GM12865 (cell line): ENCODE results near the gene ZNF280D.

Experiments used
- DNase-seq: peaks from one replicate; pipeline ENCODE4 v3.0.0; 2010; ENCODE audit warnings: low read depth
- H3K4me3 ChIP-seq: 2 replicates; pipeline ENCODE4 v1.5.1; 2011; ENCODE audit warnings: mild to moderate bottlenecking, low read depth, low read length, control low read depth
- CTCF ChIP-seq: IDR thresholded peaks from 2 replicates; pipeline ENCODE4 v1.5.1; 2011; ENCODE audit warnings: low read length, control low read depth, low read depth, inconsistent platforms; ENCODE audit not compliant: insufficient read depth; ENCODE audit errors: missing control alignments

ZNF280D gene

DNA sequence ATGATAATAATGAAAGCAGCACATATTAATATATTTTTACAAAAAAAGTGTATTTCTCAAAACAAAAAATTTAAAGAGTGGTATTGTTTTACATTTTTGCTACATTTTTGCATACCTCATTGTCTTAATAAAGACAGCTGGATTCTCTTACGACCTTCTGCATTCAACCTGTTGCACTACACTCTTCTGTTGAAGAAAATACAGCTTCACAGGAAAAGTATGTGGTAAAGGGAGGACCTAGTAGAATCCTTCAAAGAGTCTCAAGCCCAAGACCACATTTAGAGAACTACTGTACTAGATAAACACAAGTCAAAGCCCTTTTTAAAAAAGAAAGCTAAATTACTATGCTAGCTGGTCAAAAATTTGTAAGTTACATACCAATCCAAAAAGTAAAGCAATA is 7.9 kb downstream of the ZNF280D start:
- DNase-seq, result no peak
- no peak overlapping the region for H3K4me3 ChIP-seq
- no peak for TF ChIP-seq CTCF

- TF ChIP-seq CTCF, result no peak
- no peak overlapping the region for H3K4me3 ChIP-seq
- DNase-seq, result no peak
Observed at GRCh38 chr15:56724232-56724631, 9.1 kb downstream of the ZNF280D start.

- no peak for TF ChIP-seq CTCF
- H3K4me3 ChIP-seq, result no peak overlapping the region
- no peak for DNase-seq
Observed at GRCh38 chr15:56723787-56724186, 9.5 kb downstream of the ZNF280D start.

DNA sequence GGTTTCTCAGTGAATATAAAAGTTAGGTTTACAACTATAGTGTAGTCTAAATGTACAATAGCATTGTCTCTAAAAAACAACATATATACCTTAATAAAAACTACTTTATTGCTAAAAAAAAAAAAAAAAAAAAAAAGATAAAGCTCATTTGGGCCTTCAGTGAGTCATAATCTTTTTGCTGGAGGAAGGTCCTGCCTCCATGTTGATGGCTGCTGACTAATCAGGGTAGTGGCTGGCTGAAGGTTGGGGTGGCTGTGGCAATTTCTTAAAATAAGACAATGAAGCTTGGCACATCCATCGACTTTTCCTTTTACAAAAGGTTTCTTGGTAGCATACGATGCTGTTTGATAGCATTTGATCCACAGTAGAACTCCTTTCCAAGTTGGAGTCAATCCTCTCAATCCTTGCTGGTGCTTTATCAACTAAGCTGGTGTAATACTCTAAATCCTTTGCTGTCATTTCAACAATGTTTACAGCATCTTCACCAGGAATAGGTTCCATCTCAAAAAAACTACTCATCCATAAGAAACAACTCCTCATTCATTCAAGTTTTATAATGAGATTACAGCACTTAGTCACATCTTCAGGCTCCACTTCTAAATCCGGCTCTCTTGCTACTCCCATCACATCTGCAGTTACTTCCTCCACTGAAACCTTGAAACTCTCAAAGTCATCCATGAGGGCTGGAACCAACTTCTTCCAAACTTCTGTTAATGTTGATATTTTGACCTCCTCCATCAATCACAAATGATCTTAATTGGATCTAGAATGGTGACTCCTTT is 13.3 kb downstream of the ZNF280D start:
- no peak for TF ChIP-seq CTCF
- H3K4me3 ChIP-seq, result no peak overlapping the region
- no peak for DNase-seq

DNA sequence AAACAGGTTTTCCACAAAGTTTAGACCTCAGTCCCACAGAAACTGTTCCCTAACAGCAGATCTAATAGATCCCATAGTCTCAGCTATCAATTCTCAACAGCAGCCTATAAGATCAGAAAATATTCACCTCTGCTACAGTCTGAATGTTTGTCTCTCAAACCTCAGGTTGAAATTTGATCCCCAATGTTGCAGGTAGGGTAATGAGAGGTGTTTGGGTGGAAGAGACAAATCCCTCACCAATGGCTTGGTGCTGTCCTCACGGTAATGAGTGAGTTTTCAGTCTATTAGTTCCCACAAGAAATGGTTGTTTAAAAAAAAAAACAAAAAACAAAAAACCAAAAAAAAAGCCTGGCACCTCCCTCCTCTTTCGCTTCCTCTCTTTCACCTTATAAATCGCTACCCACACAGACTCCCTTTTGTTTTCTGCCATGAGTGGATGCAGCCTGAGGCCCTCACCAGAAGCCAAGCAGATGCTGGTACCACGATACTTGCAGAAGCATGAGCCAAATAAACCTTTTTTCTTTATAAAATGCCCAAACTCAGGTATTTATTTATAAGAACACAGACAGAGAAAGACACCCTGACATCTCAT is 14.2 kb downstream of the ZNF280D start:
- DNase-seq, result peak; percentile 38
- no peak for TF ChIP-seq CTCF
- H3K4me3 ChIP-seq, result no peak overlapping the region

DNA sequence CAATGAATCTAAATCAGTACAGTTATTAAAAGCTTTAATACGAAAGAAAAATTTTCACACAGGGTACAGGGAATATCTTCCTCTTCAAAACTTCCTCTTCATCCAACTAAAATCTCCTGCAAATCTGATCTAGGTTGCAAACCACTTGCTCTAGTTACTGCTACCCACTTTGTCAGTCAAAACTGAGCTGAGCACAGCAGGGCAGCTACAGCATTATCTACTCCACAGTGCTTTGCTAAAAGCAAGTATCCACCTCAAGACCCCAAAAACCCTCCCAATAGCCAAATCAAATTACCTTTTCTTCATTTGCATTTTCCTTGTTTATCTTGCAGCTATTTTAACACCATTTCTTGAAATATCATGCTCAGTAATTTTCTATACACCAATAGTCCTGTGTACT is 14.7 kb downstream of the ZNF280D start:
- TF ChIP-seq CTCF, result no peak
- no peak overlapping the region for H3K4me3 ChIP-seq
- no peak for DNase-seq
